HFFc6 (cell line): ENCODE data around the gene ERICH6B. TPM values are rescaled to one million over a fixed set of nuclear protein-coding genes. Genes with fewer than 3 reads are reported as not detected.

Experiments
- DNase-seq: peaks from one replicate; pipeline ENCODE4 v3.0.0-alpha.2; 2018
- H3K27ac Mint-ChIP-seq: 2 replicates; pipeline ENCODE4 v1.8.0; 2020; ENCODE audit warnings: mild to moderate bottlenecking, mixed read lengths
- H3K27me3 Mint-ChIP-seq: 2 replicates; pipeline ENCODE4 v1.8.0; 2021; ENCODE audit warnings: mild to moderate bottlenecking, moderate library complexity, mixed read lengths; ENCODE audit not compliant: insufficient read depth
- H3K36me3 Mint-ChIP-seq: 2 replicates; pipeline ENCODE4 v1.8.0; 2021; ENCODE audit warnings: low read depth, mixed read lengths
- H3K4me1 Mint-ChIP-seq: 2 replicates; pipeline ENCODE4 v1.8.0; 2020; ENCODE audit warnings: low read depth, mixed read lengths
- H3K4me3 Mint-ChIP-seq: 2 replicates; pipeline ENCODE4 v1.8.0; 2020; ENCODE audit warnings: mild to moderate bottlenecking, moderate library complexity, mixed read lengths
- H3K9me3 Mint-ChIP-seq: 2 replicates; pipeline ENCODE4 v1.8.0; 2020; ENCODE audit warnings: mild to moderate bottlenecking, mixed read lengths
- CTCF ChIP-seq: fragments of 200-600 bp; sonication (generic); IDR thresholded peaks from 2 replicates; pipeline ENCODE4 v1.5.0; 2021; ENCODE audit warnings: antibody characterized with exemption, mild to moderate bottlenecking
- total RNA-seq, 6 experiments: library from RNA; stranded (reverse); fragmentation: NEBNext Ultra II Directional; extraction: Animal tissue kit (Norgen Biotek cat#: 25700); gene quantifications; 2 replicates in 1 of 6; 3 replicates in 5 of 6; pipeline ENCODE4 v1.2.3, GENCODE V29; 2021

ERICH6B gene
- total RNA-seq, 6 experiments from 2014 or later: not detected

GRCh38 chr13:45548281-45548680 is 67.3 kb downstream of the ERICH6B start:
- H3K36me3 Mint-ChIP-seq: no peaks in the 10 kb centered on the region
- no peak overlapping the region for H3K4me3 Mint-ChIP-seq
- H3K27me3 Mint-ChIP-seq: peaks cover 23% of the 10 kb centered on the region
- DNase-seq: no peak
- TF ChIP-seq CTCF: no peak
- no peaks in the 10 kb centered on the region for H3K9me3 Mint-ChIP-seq
- H3K27ac Mint-ChIP-seq: no peak overlapping the region
- H3K4me1 Mint-ChIP-seq: no peaks in the 10 kb centered on the region

- H3K4me3 Mint-ChIP-seq: no peak overlapping the region
- H3K4me1 Mint-ChIP-seq: no peaks in the 10 kb centered on the region
- H3K27me3 Mint-ChIP-seq: peaks cover 17% of the 10 kb centered on the region
- H3K9me3 Mint-ChIP-seq: no peaks in the 10 kb centered on the region
- H3K27ac Mint-ChIP-seq: no peak overlapping the region
- no peak for DNase-seq
- H3K36me3 Mint-ChIP-seq: no peaks in the 10 kb centered on the region
- TF ChIP-seq CTCF: no peak
Measured at GRCh38 chr13:45546410-45546765, 69.2 kb downstream of the ERICH6B start.

- no peaks in the 10 kb centered on the region for H3K9me3 Mint-ChIP-seq
- no peak overlapping the region for H3K4me3 Mint-ChIP-seq
- no peak for DNase-seq
- no peak overlapping the region for H3K27ac Mint-ChIP-seq
- H3K4me1 Mint-ChIP-seq: no peaks in the 10 kb centered on the region
- H3K36me3 Mint-ChIP-seq: no peaks in the 10 kb centered on the region
- H3K27me3 Mint-ChIP-seq: peaks cover 13% of the 10 kb centered on the region
- no peak for TF ChIP-seq CTCF
Measured at GRCh38 chr13:45545686-45546409, 69.7 kb downstream of the ERICH6B start.

- Mint-ChIP-seq H3K9me3 (no peaks in the 10 kb centered on the region), H3K27me3 (peaks cover 10% of the 10 kb centered on the region), H3K4me3 (no peak overlapping the region), H3K36me3 (no peaks in the 10 kb centered on the region), H3K27ac (no peak overlapping the region), H3K4me1 (no peaks in the 10 kb centered on the region)
- TF ChIP-seq CTCF: no peak; the same call in 1 of the 2 replicates
- DNase-seq: no peak
Measured at GRCh38 chr13:45544520-45544919, 71.0 kb downstream of the ERICH6B start.

- H3K9me3 Mint-ChIP-seq: no peaks in the 10 kb centered on the region
- H3K4me3 Mint-ChIP-seq: no peak overlapping the region
- DNase-seq: no peak
- no peaks in the 10 kb centered on the region for H3K36me3 Mint-ChIP-seq
- no peak for TF ChIP-seq CTCF
- no peak overlapping the region for H3K27ac Mint-ChIP-seq
- H3K4me1 Mint-ChIP-seq: no peaks in the 10 kb centered on the region
- peaks cover 4% of the 10 kb centered on the region for H3K27me3 Mint-ChIP-seq
Measured at GRCh38 chr13:45542878-45543277, 72.7 kb downstream of the ERICH6B start.

- H3K4me1 Mint-ChIP-seq: peaks cover 2% of the 10 kb centered on the region; the same call in 1 of the 2 replicates
- no peaks in the 10 kb centered on the region for H3K36me3 Mint-ChIP-seq
- H3K4me3 Mint-ChIP-seq: no peak overlapping the region
- DNase-seq: no peak
- no peak for TF ChIP-seq CTCF
- peaks cover 4% of the 10 kb centered on the region for H3K27me3 Mint-ChIP-seq
- no peak overlapping the region for H3K27ac Mint-ChIP-seq
- no peaks in the 10 kb centered on the region for H3K9me3 Mint-ChIP-seq
Measured at GRCh38 chr13:45542391-45542790, 73.1 kb downstream of the ERICH6B start.
